Sigmoid colon (tissue), 4 donors: Measurements from ENCODE around the gene ZNF410.

Experiments
- POLR2A ChIP-seq, 2 donors: fragments of 450-650 bp; IDR thresholded peaks; one replicate each; pipeline ENCODE4 v1.6.1; 2016; ENCODE audit warnings: antibody characterized with exemption in 2 of 2, mild to moderate bottlenecking in 2 of 2, moderate library complexity in 2 of 2
- POLR2AphosphoS5 ChIP-seq, 4 donors: sonication (generic); formaldehyde crosslinking; IDR thresholded peaks; one replicate each; pipeline ENCODE4 v1.6.1; 2017; ENCODE audit warnings: antibody characterized with exemption in 4 of 4
- TF ChIP-seq, protein P1 (sequence below), 4 experiments: fragments of 450-650 bp in 3 of 4; fragments of 200-600 bp in 1 of 4; IDR thresholded peaks; one replicate each; pipeline ENCODE4 v1.5.1; 2016 to 2019; ENCODE audit warnings: antibody characterized with exemption in 4 of 4, mild to moderate bottlenecking in 3 of 4, moderate library complexity in 2 of 4

DNA sequence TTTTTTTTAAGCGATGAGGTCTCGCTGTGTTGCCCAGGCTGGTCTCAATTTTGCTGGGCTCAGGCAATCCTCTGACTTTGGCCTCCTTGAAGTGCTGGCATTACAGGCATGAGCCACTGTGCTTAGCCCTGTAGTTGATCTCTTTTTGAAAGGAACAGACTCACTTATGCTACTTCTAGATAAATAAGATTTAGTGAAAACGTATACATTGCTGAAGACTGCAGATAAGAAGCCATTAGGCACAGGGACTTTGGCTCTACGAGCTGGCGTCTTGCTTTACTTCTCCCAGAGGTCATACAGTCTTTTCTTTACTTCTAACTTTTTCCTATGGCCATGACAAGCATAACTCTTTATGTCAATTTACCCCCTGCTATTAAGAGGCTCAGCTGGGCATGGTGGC is 25.6 kb upstream of the ZNF410 start:
- TF ChIP-seq, protein P1, sequence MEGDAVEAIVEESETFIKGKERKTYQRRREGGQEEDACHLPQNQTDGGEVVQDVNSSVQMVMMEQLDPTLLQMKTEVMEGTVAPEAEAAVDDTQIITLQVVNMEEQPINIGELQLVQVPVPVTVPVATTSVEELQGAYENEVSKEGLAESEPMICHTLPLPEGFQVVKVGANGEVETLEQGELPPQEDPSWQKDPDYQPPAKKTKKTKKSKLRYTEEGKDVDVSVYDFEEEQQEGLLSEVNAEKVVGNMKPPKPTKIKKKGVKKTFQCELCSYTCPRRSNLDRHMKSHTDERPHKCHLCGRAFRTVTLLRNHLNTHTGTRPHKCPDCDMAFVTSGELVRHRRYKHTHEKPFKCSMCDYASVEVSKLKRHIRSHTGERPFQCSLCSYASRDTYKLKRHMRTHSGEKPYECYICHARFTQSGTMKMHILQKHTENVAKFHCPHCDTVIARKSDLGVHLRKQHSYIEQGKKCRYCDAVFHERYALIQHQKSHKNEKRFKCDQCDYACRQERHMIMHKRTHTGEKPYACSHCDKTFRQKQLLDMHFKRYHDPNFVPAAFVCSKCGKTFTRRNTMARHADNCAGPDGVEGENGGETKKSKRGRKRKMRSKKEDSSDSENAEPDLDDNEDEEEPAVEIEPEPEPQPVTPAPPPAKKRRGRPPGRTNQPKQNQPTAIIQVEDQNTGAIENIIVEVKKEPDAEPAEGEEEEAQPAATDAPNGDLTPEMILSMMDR (IDR thresholded peaks at IDR 0.05) = no peak
- TF ChIP-seq POLR2A (IDR thresholded peaks at IDR 0.05) (no peak), POLR2AphosphoS5 (IDR thresholded peaks at IDR 0.05) (no peak)
